ENCODE results near the gene SAMD3.
"Not testable (repeated sequence)": the region's sequence is repeated elsewhere in the genome, so short reads cannot be mapped to it uniquely, and the experiment has no call there.

The SAMD3 gene

DNA sequence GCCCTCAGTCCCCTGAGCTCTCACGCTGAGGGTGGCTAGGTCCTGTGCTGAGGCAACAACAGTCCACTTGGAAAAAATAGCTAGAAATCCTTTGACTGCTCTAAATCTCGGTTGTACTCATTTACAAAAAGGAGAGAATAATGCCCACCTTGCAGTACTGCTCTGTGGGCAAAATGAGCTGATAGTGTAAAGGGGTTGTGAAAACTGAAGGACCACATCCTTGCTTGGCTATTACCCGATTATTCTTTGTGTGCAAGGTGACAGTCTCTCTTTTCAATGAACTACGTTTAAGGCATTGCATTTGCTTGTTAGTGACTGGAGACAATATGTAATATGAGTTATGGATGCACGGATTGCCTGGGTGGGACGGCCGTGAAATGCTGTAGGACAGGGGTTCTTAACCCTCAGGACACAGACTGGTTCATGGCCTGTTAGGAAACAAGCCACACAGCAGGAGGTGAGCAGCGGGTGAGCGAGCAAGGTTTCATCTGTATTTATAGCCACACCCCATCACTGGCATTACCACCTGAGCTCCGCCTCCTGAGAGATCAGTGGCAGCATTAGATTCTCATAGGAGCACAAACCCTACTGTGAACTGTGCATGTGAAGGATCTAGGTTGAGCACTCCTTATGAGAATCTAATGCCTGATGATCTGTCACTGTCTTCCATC is 14.6 kb downstream of the SAMD3 start:
- no peak for DNase-seq

DNA sequence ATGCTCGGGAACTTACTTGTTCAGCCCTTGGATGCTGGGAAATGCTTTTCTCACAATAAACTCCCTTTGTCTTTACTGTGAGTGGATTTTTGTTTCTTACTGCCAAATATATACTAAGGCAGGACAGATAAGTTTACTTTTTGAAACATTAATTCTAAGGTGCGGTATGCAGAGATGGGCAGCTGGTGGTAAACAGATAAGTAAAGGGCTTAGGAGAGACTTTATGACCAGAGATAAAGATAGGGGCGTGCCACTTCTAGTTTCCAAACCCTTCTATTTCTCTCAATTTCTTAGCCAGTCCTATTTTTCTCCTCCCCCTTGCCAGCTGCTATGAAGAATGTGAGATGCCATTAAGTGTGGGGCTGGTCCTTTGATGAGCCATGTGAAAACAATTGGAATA is 16.3 kb downstream of the SAMD3 start:
- no peak for DNase-seq

DNA sequence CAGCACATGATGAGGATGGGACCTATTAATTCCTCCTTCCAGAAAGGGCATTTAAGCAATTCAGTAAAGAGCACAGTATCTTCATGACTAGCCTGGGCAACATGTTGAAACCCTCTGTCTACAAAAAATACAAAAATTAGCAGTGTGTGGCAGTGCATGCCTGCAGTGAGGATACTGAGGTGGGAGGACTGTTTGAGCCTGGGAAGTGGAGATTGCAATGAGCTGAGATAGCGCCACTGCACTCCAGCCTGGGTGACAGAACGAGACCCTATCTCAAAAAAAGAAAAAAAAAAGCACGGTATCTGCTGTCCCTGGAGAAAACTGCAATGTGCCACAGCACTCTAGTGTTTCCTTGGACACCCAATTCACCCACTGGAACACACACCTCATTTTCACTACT is 18.4 kb downstream of the SAMD3 start:
- no peak for DNase-seq

DNA sequence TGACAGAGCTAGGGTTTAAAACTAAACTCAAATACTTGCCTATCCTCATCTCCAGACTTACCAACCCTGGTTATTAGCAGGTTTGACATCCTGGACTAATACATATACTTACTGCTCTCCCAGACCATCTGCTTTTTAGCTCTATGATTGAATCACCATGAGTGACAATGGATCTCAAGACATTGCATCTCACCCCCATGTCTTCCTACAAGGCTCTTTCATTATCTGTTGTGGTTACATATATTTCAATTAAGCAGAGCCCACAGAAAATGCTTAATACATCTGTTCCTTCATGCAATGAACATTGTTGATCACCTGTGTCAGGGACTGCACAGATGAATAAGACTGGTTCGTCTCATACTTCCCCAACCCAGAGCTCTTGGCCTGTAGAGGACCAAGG is 19.4 kb downstream of the SAMD3 start:
- no peak for DNase-seq

DNA sequence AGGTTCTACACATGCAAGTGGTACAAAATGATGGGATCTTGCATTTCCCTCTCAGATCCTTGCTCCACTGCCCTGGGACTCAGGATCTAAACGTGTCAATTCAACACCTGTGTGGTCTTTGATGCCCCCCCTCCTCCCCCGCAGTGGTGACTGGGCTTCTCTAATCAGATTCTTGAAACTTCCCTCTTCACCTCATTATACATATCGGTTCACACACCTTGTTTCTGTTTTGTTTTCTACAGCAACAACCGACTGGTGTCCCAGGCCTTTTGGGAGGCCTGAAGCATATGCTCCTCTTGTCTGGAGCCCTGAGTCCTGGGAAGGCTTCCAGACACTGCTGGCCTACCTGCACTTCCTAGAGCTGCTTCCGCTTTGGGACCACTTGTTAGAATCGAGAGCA is 20.0 kb downstream of the SAMD3 start:
- peak; percentile 11 for DNase-seq

DNA sequence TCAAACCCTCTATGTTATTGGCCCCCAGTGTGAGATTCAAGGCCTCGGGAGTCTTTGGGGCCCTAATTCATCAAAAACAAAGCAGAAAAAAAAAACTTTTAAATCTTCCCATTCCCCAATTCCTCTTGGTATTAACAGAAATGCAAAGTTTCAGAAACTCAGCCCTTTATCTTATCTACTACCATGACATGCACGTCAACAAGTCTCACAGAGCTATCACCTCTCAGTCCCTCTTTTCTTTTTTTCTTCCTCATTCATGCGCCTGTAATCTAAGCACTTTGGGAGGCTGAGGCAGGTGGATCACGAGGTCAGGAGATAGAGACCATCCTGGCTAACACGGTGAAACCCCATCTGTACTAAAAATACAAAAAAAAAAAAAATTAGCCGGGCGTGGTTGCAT is 22.7 kb downstream of the SAMD3 start:
- no peak for DNase-seq

DNA sequence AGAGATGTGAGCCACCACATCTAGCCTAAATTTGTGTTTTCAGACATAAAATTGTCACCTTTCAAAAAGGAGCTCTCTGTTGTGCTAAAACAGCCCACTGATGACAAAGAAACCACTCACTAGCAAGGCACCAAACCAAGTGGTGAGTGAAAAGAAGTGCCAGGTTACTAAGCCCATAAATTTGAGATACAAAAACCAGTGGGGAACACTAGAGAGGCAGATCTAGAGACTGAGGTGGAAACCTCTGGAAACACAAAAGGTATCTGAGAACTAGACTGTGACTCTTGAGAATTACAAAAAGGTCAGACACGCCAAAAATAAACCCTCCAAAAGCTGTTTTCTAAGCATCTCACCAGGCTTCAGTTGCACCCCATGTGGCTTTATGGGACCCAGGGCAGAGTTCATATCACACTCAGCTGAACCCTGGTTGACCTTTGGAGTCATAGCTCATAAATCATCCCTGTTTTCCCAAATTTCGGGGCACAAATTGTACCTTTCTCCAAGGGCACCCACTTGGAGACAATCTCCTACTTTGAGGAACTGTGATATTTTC is 24.2 kb downstream of the SAMD3 start:
- no peak for DNase-seq

DNA sequence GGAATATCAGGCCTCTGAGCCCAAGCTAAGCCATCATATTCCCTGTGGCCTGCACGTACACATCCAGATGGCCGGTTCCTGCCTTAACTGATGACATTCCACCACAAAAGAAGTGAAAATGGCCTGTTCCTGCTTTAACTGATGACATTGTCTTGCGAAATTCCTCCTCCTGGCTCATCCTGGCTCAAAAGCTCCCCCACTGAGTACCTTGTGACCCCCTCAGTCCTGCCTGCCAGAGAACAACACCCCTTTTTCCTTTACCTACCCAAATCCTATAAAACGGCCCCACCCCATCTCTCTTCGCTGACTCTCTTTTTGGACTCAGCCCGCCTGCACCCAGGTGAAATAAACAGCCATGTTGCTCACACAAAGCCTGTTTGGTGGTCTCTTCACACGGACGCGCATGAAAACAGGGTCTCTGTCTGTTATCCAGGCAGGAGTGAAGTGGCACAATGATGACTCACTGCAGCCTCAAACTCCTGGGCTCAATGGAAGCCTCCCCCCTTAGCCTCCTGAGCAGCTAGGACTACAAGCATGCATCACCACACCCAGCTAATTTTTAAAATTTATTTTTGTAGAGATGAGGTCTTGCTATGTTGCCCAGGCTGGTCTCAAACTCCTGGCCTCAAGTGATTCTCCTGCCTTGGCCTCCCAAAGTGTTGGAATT is 24.8 kb downstream of the SAMD3 start:
- DNase-seq = not testable (repeated sequence)

DNA sequence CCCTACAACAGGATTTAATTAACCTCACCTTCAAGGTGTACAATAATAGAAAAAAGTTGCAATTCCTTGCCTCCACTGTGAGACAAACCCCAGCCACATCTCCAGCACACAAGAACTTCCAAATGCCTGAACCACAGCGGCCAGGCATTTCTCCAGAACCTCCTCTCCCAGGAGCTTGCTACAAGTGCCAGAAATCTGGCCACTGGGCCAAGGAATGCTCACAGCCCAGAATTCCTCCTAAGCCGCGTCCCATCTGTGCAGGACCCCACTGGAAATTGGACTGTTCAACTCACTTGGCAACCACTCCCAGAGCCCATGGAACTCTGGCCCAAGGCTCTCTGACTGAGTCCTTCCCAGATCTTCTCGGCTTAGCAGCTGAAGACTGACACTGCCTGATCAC is 28.3 kb downstream of the SAMD3 start:
- DNase-seq = not testable (repeated sequence)

DNA sequence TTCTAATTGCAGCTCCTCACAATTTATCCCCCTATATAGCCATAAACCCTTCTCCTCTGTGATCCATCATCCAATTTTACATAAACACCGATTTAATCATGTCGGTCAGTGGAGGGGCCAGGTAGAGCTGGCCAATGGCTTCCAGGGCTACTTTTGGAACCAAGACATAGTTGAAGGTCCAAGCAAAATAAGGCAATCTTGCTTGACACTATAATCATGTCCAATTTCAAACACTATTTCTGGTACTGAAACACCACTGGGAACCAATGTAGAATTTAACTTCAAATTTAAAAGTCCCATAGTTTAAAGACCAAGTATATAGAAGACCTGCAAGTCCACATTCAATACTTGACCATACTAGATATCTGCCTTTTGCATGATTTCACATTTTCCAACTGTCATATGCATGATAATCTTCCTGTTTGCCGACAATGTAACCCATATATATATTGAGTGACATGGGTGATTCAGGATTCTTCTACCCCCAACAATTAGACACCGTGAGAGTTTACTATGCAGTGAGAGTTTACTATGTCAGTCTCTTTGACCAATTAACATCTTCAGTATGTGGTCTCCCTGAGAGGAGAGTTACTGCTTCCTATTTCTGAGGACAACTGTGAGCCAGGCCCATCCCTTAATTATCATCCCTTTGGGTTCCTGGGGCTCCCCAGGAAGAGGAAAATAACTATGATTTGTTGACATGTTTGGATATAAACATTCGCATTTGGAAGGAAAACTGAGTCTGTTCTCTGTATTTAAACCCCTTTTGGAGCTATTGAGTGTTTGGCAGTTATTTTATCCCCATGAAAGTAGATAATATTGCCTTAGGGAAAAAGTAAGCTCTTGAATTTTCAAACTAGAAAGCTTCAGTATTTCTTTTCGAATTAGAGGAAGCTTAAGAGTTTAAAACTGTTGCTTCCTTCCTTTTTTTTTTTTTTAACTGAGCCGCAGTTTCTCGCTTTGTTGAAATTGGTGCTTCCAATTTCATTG is 31.8 kb downstream of the SAMD3 start:
- no peak for DNase-seq

DNA sequence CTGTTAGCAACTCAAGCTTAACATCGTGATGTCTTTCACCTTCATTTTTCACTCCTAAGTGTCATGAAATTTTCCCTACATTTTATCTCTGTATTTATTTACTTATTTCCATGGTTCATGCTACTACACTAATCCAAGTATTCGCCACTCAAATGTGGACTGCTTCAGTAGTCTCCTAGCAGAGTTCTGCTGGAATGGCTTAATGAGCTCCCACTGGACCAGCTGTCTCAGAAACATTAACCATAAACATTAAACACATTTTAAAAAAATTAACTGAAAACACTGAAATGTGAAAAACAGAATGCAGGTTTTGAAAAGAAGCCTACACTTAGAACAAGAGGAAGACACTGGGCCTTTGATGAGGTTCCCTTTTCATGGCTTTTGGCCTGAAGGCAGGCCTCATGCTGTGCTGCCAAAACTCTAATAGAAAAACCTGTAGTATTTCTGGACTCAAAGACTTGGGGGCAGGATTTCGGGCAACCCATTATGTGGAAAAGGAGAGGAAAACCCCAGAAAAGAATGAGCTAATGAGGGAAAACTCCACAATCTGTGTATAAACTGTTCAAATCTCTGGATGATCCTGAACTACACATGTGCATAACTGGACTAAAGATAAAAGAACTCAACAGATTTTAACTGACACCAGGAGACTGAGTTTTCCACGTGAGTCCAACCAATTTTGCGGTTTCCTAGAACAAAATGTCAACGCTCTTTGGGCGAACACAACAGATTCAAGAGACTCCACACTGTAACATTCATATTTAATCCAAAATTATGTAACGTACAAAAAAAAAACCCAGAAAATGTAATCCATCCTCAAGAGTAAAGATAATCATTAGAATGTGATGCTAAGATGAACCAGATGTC is 33.0 kb downstream of the SAMD3 start:
- no peak for DNase-seq

DNA sequence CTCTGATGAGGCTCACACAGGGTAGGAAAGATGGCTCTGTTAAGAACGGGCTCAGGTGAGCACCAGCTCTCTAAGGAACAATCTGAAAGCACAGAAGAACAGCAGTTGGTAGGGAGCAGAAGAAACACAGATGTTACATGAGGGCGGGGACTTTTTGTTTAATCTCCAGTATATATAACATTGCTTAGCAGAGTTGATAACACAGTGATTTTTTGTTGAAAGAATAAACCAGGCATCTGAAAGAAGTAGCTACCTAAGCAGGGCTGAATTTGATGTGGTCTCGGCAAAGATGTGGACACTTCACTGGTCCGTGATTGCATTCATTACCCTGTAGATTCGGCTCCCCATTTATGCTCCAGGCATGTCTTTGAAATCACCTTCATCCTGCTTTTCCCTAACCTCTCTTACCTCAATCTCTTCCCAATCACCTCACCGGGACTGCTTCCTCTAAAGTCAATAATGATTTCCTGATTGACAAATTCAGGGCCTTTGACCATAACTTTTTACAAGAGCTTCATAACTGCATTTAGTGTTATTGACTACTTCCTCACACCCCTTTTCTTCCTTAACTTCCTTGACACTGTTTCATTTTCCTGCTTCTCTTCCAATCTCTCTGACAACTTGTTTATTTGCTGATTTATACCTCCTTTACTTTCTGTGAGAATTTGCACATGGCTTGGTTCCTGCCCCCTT is 34.4 kb downstream of the SAMD3 start:
- no peak for DNase-seq

DNA sequence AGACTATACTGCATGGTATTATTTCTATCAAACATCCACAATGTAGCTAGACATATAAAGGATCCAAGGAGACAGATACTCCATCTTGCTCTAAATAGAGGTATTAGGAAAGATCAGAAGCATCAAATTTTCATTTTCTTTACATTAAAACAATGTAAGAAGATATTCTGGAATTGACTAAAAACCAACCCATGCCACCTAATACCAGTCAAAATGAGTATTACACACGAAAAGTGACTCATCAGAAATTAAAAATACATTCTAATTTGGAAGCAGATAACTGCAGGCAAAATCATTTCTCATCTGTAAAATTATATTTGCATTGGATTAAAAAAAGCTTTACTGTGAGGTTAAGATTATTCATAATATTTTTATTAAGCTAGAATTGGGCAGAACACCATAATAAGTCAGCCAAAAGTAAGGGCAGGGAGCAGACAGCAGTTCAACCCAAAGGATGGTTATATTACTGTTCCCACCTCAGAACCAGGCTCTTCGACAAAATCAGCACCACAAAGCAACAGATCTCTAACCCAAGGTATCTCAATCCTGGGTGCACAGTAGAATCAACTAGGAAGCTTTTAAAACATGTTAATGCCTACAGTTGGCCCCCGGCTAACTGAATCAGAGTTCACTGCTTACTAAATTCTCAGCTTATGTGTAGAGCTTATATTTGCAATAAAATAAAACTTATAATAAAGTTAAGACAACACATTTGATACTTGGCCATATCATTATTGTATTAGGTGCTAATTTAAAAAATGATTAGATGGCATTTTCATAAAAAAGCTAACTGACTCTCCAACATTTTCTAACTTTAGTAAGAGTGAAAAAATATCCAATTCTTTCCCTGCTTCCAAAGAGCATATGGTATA is 35.2 kb downstream of the SAMD3 start:
- no peak for DNase-seq

DNA sequence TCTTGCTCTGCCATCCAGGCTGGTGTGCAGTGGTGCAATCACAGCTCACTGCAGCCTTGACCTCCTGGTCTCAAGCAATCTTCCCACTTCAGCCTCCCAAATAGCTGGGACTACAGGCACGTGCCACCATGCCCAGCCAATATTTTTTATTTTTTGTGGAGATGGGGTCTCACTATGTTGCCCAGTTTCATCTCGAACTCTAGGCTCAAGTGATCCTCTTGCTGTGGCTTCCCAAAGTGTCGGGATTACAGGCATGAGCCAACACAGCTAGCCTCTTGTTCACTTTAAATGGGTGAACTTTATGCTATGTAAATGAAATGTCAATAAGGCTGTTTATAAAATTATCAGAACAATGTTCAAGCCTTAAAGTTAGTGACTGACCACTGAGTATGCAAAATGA is 37.1 kb downstream of the SAMD3 start:
- DNase-seq = no peak

DNA sequence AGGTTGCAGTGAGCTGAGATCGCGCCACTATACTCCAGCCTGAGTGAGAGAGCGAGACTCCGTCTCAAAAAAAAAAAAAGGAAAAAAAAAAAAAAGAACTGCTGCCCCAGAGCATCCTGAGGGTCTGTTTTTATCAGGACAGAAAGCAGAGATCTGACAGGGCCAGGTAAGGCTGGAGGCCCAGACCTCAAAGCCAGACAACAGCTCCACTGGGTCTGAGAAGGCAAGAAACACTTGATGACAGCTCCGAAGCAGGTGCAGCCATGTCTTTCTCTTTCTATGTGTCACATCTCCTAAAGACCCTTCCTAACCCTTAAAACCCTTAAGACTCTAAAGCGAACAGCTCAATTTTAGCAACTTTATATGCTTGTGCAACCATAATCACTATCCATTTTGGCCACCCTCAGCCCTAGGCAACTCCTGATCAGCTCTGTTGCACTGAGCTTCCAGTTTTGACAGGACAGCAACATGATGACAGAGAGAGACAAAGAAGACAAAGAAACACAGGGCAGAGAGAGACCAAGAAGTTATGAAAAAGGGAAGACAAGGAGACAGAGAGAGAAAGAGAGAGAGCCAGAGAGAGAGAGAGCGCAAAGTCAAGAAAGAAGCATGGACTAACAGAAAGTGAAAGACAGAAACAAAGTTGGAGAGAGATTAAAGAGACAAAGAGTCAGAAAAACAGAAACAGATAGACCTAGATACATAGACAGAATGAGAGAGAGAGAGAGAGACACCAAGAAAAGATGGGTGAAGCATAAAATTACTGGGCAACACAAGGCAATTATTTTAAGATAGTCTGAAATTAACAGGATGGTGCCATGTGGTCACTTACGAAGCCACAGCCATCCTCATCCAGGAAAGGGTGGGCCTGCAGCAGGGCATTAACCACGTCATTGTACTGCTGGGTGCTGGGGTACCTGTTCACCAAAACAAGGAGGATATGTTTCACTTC is 39.2 kb downstream of the SAMD3 start:
- DNase-seq = no peak

DNA sequence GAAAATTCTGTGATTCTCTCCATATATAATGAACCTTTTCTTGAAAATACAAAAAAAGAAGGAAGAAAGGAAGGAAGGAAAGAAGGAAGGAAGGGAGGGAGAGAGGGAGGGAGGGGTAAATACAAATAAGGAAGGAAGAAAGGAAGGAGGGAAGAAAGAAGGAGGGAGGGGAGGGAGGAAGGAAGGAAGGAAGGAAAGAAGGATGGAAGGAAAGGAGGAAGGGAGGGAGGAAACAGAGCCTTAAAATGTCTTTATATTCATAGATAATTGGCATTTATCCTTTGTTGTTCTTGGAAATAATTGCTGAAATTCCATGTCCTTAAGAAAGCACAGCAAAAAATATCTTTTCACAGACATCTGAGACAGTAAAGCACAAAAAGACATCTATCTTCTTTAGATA is 40.3 kb downstream of the SAMD3 start:
- no peak for DNase-seq

DNA sequence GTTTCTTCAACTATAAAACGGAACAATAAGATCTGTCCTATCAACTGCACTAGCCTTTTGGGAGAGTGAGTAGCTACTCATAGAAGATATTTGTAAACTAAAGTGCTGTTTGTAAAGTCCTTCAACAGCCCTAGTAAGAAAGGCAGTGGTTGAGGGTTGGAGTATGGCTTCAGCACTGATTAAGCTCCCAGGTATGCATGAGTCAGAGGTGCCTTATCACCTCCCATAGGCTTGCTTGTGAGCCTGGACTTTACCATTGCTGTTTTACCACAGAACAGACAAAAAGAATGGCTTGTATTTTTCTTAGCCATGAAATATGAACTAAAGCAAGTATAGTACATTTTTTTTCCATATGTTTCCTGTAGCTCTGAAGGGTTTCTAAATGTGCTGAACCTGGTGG is 44.1 kb downstream of the SAMD3 start:
- DNase-seq = no peak

DNA sequence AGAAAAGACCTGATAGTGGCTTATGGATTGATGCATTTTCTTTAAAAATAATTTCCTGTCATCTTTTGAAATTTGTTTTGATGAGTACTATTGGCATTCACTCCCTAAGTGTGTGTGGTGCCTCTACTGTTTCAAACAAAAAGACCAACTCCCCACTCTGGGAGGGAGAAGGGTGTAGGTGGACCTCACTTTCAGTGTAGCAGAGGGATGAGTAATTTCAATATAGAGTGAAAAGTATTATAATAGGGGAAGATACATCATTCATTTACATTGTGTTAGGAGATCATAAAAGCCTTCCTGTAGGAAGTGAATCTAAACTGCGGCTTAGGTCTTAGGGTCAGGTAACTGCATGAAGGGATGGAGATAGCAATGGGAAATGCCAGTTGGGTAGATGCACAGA is 46.4 kb downstream of the SAMD3 start:
- DNase-seq = no peak

DNA sequence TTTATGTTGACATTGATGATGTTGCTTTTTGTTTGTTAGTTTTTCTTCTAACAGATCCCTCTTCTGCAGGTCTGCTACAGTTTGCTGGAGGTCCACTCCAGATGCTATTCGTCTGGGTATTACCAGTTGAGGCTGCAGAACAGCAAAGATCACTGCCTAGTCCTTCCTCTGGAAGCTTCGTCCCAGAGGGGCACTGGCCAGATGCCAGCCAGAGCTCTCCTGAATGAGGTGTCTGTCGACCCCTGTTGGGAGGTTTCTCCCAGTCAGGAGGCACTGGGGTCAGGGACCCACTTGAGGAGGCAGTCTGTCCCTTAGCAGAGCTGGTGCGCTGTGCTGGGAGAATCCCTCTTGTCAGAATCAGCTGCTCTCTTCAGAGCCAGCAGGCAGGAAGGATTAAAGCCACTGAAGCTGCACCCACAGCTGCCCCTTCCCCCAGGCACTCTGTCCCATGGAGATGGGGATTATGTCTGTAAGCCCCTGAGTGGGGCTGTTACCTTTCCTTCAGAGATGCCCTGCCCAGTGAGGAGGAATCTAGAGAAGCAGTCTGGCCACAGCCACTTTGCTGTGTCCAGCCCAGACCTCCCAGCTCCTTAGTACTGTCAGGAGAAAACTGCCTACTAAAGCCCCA is 49.3 kb downstream of the SAMD3 start:
- not testable (repeated sequence) for DNase-seq
